ENCODE results near the gene RELN. TPM values are rescaled to one million over a fixed set of nuclear protein-coding genes. Genes with fewer than 3 reads are reported as not detected.

The RELN gene
- total RNA-seq, 1 donor from 2014 or later: 0.11 TPM

DNA sequence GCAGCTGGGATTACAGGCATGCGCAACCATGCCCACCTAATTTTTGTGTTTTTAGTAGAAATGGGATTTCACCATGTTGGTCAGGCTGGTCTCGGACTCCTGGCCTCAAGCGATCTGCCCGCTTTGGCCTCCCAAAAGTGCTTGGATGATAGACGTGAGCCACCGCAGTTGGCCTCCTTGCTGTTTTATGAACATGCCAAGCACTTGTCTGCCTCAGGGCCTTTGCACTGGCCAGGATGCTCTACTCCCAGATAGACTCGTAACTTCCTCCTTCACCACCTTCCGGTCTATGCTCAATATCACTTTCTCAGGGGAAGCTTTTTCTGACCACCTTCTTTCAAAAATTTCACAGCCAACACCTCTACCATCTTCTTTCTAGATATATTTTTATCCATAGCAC, 549.8 kb downstream of the RELN start:
- no peaks in the 10 kb centered on the region for H3K36me3 ChIP-seq
- no peak overlapping the region for H3K4me3 ChIP-seq
- H3K4me1 ChIP-seq: no peaks in the 10 kb centered on the region
- intact Hi-C loops (cut with DNase I): no loop called here
- no peaks in the 10 kb centered on the region for H3K9me3 ChIP-seq
- TF ChIP-seq, protein P1, sequence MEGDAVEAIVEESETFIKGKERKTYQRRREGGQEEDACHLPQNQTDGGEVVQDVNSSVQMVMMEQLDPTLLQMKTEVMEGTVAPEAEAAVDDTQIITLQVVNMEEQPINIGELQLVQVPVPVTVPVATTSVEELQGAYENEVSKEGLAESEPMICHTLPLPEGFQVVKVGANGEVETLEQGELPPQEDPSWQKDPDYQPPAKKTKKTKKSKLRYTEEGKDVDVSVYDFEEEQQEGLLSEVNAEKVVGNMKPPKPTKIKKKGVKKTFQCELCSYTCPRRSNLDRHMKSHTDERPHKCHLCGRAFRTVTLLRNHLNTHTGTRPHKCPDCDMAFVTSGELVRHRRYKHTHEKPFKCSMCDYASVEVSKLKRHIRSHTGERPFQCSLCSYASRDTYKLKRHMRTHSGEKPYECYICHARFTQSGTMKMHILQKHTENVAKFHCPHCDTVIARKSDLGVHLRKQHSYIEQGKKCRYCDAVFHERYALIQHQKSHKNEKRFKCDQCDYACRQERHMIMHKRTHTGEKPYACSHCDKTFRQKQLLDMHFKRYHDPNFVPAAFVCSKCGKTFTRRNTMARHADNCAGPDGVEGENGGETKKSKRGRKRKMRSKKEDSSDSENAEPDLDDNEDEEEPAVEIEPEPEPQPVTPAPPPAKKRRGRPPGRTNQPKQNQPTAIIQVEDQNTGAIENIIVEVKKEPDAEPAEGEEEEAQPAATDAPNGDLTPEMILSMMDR (IDR thresholded peaks at IDR 0.05): no peak
- H3K27ac ChIP-seq: no peak overlapping the region
- DNase-seq (ENCODE audit: low spot score in 2 of 2): no peak
- no peaks in the 10 kb centered on the region for H3K27me3 ChIP-seq

GRCh38 chr7:103437623-103438022, 551.8 kb downstream of the RELN start:
- no peaks in the 10 kb centered on the region for H3K4me1 ChIP-seq
- H3K36me3 ChIP-seq: no peaks in the 10 kb centered on the region
- no peaks in the 10 kb centered on the region for H3K9me3 ChIP-seq
- no peaks in the 10 kb centered on the region for H3K27me3 ChIP-seq
- H3K4me3 ChIP-seq: no peak overlapping the region
- no peak overlapping the region for H3K27ac ChIP-seq
- no peak for DNase-seq (ENCODE audit: low spot score in 2 of 2)
- intact Hi-C loops (cut with DNase I): no loop called here
- TF ChIP-seq, protein P1 (IDR thresholded peaks at IDR 0.05): no peak

GRCh38 chr7:103432712-103433111, 556.7 kb downstream of the RELN start:
- Histone ChIP-seq H3K4me1 (no peaks in the 10 kb centered on the region), H3K4me3 (no peak overlapping the region), H3K27ac (no peak overlapping the region), H3K9me3 (no peaks in the 10 kb centered on the region), H3K36me3 (no peaks in the 10 kb centered on the region), H3K27me3 (no peaks in the 10 kb centered on the region)
- intact Hi-C loops (cut with DNase I): no loop called here
- DNase-seq (ENCODE audit: low spot score in 2 of 2): no peak
- TF ChIP-seq, protein P1 (IDR thresholded peaks at IDR 0.05): no peak

GRCh38 chr7:103425177-103425576, 564.3 kb downstream of the RELN start:
- DNase-seq (ENCODE audit: low spot score in 2 of 2): no peak
- intact Hi-C loops (cut with DNase I): no loop called here
- H3K9me3 ChIP-seq: no peaks in the 10 kb centered on the region
- no peaks in the 10 kb centered on the region for H3K36me3 ChIP-seq
- H3K4me3 ChIP-seq: no peak overlapping the region
- no peaks in the 10 kb centered on the region for H3K4me1 ChIP-seq
- TF ChIP-seq, protein P1 (IDR thresholded peaks at IDR 0.05): no peak
- no peak overlapping the region for H3K27ac ChIP-seq
- H3K27me3 ChIP-seq: no peaks in the 10 kb centered on the region

DNA sequence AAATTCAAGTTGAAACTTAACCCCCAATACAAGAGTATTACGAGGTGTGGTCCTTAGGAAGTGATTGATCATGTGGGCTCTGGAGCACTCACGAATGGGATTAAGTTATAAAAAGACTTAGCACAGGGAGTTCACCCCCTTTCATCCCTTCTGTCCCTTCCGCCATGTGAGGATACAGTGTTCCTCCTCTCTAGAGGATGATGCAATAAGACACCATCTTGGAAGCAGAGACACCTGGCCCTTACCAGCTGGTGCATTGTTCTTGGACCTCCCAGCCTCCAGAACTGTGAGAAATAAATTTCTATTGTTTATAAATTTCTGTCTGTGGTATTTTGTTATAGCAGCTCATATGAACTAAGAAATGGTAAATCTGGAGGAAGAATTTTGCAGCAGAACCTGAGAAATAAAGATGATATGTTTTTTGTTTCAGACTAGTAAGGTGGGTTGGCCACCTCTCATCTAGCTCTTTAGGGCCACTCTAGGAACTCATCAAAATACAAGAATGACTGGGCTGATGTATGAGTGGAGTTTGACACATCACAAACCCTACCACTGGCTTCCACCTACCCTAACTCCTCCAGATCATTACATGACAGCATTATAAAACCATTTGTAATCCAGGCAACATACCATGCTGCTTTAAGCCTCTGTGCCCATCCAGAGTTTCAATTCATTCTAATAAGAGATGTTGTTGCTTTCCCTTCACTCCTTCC, 565.8 kb downstream of the RELN start:
- Histone ChIP-seq H3K4me1 (no peaks in the 10 kb centered on the region), H3K27ac (no peak overlapping the region), H3K27me3 (no peaks in the 10 kb centered on the region), H3K4me3 (no peak overlapping the region), H3K36me3 (no peaks in the 10 kb centered on the region), H3K9me3 (no peaks in the 10 kb centered on the region)
- intact Hi-C loops (cut with DNase I): no loop called here
- TF ChIP-seq, protein P1 (IDR thresholded peaks at IDR 0.05): no peak
- DNase-seq (ENCODE audit: low spot score in 2 of 2): no peak

Other genes with a start within 250 kb of the RELN start
- gene ORC5, start 218.4 kb upstream of the RELN start, total RNA-seq: 46.2 TPM